T-helper 2 cell treated with Interferon-gamma antibody and Interleukin-4, amounts not matched to agents 5 μg/mL and 100 μg/mL, for 36 hours (primary cell): ENCODE measurements around the gene KDM1B.

Experiments
- DNase-seq: peaks from one replicate; pipeline ENCODE4 v3.0.0; 2021; ENCODE audit warnings: low spot score
- H3K27ac Mint-ChIP-seq: one replicate; pipeline ENCODE4 v1.8.0; 2021; ENCODE audit warnings: mild to moderate bottlenecking, mixed read lengths
- H3K27me3 Mint-ChIP-seq: one replicate; pipeline ENCODE4 v1.8.0; 2021; ENCODE audit warnings: low read depth, mixed read lengths
- H3K36me3 Mint-ChIP-seq: one replicate; pipeline ENCODE4 v1.8.0; 2021; ENCODE audit warnings: low read depth, mixed read lengths
- H3K4me1 Mint-ChIP-seq: one replicate; pipeline ENCODE4 v1.8.0; 2021; ENCODE audit warnings: low read depth, mixed read lengths
- H3K4me3 Mint-ChIP-seq: one replicate; pipeline ENCODE4 v1.8.0; 2022; ENCODE audit warnings: mild to moderate bottlenecking, moderate library complexity, mixed read lengths
- H3K9me3 Mint-ChIP-seq: one replicate; pipeline ENCODE4 v1.8.0; 2021; ENCODE audit warnings: mixed read lengths

Gene KDM1B

GRCh38 chr6:18260448-18261106, 105.4 kb downstream of the KDM1B start:
- H3K4me1 Mint-ChIP-seq, result peaks cover 51% of the 10 kb centered on the region
- peak overlapping the region; percentile 88 for H3K4me3 Mint-ChIP-seq
- no peaks in the 10 kb centered on the region for H3K27me3 Mint-ChIP-seq
- peaks cover 71% of the 10 kb centered on the region for H3K36me3 Mint-ChIP-seq
- no peak for DNase-seq
- H3K9me3 Mint-ChIP-seq, result no peaks in the 10 kb centered on the region
- peak overlapping the region; percentile 41 for H3K27ac Mint-ChIP-seq

GRCh38 chr6:18261877-18262276, 106.7 kb downstream of the KDM1B start:
- peak overlapping the region; percentile 33 for H3K27ac Mint-ChIP-seq
- peaks cover 63% of the 10 kb centered on the region for H3K36me3 Mint-ChIP-seq
- no peaks in the 10 kb centered on the region for H3K9me3 Mint-ChIP-seq
- H3K27me3 Mint-ChIP-seq, result no peaks in the 10 kb centered on the region
- peaks cover 50% of the 10 kb centered on the region for H3K4me1 Mint-ChIP-seq
- DNase-seq, result no peak
- peak overlapping the region; percentile 88 for H3K4me3 Mint-ChIP-seq

DNA sequence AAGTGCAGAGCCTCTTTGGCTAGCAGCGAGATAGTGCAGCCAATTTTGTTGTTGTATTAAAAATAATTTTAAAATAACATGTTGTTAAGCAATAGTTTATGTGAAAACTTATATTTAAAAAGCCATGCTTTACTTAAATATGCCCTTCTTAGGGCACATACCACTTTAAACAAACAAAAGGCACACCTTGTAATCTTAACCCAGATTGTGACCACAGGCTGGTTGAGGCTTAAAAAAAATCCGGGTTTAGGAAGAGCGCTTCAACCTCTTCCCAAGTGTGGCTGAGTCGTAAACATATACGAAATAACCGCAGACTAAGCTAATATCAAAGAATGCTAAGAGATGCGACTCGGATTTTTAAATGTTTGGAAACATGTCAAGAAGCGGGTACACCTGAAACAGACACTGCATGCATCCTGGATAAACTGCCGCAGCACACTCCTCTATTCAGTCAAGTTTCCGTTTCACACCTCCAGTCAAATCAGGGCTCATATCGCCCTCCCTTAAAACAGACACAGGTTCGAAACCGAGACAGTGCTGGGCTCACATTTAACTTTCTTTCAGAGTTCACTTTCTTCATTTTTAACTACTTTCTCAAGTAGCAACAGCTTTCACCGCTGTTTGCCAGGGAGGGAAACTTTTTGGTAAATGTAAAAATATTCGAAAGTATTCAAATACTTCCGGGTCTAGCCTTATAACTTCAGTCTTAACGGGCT, 107.6 kb downstream of the KDM1B start:
- H3K36me3 Mint-ChIP-seq, result peaks cover 53% of the 10 kb centered on the region

GRCh38 chr6:18263418-18264218, 108.4 kb downstream of the KDM1B start:
- H3K27ac Mint-ChIP-seq, result peak overlapping the region; percentile 92
- DNase-seq, result peak; percentile 29
- peaks cover 47% of the 10 kb centered on the region for H3K36me3 Mint-ChIP-seq
- peak overlapping the region; percentile 88 for H3K4me3 Mint-ChIP-seq
- peaks cover 43% of the 10 kb centered on the region for H3K4me1 Mint-ChIP-seq
- H3K27me3 Mint-ChIP-seq, result no peaks in the 10 kb centered on the region
- no peaks in the 10 kb centered on the region for H3K9me3 Mint-ChIP-seq

More for the DNA sequence above, 107.6 kb downstream of the KDM1B start:
- DNase-seq, result peak; percentile 50
- H3K9me3 Mint-ChIP-seq, result no peaks in the 10 kb centered on the region
- H3K27ac Mint-ChIP-seq, result peak overlapping the region; percentile 92
- peaks cover 45% of the 10 kb centered on the region for H3K4me1 Mint-ChIP-seq
- H3K4me3 Mint-ChIP-seq, result peak overlapping the region; percentile 88
- no peaks in the 10 kb centered on the region for H3K27me3 Mint-ChIP-seq

- peaks cover 43% of the 10 kb centered on the region for H3K36me3 Mint-ChIP-seq
- H3K27me3 Mint-ChIP-seq, result no peaks in the 10 kb centered on the region
- peaks cover 40% of the 10 kb centered on the region for H3K4me1 Mint-ChIP-seq
- peak; percentile 84 for DNase-seq
- peak within 1 kb of the TSS; percentile 88 for H3K4me3 Mint-ChIP-seq
- H3K9me3 Mint-ChIP-seq, result no peaks in the 10 kb centered on the region
- H3K27ac Mint-ChIP-seq, result peak within 1 kb of the TSS; percentile 92
Observed at GRCh38 chr6:18264219-18264922, 109.1 kb downstream of the KDM1B start, which contains the start of gene DEK. DEK (minus strand) TSS chr6:18264530; CDS start chr6:18263987, 543 bp downstream.

- Mint-ChIP-seq H3K4me3 (peak overlapping the region; percentile 88), H3K27me3 (no peaks in the 10 kb centered on the region), H3K4me1 (peaks cover 35% of the 10 kb centered on the region), H3K27ac (peak overlapping the region; percentile 92), H3K36me3 (peaks cover 37% of the 10 kb centered on the region), H3K9me3 (no peaks in the 10 kb centered on the region)
- no peak for DNase-seq
Observed at GRCh38 chr6:18264923-18265377, 109.7 kb downstream of the KDM1B start.

DNA sequence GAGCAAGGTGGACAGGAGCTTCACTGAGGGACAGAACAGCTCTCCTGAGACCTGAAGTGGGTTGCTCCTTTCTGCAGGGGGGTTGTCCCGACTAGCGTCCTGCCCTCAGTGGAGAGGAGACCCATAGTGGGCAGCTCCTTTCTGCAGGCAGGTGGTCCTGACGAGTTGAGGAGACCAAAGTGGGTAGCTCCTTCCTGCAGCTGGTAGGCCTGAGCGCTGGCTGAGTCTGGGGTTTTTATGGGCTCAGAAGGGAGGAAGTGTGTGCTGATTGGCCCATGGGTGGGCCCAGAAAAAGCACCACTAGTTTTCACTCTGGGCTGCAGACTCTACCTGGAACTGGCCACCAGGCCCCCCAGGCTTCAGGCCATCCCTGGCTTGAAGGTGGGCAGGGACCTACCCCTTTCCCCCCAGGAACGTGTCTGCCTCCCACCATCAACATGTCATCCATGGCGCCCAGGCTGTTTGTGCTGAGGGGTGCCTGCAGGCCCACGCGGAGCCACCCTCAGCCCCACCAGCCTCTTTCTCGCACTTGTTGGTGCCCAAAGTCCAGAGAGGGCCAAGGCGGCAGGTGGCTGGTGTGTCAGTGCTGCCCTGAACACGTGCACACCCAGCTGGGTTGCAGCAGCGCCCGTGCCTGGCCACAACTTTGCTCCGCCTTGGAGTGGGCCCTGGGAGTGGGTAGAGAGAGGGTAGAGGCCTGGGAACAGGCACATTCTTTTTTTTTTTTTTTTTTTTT, 110.7 kb downstream of the KDM1B start:
- Mint-ChIP-seq H3K27ac (peak overlapping the region; percentile 92), H3K9me3 (no peaks in the 10 kb centered on the region), H3K4me3 (peak overlapping the region; percentile 88), H3K36me3 (peaks cover 27% of the 10 kb centered on the region), H3K4me1 (peaks cover 24% of the 10 kb centered on the region), H3K27me3 (peaks cover 2% of the 10 kb centered on the region)
- DNase-seq, result no peak

GRCh38 chr6:18266523-18266912, 111.3 kb downstream of the KDM1B start:
- no peak for DNase-seq
- peaks cover 21% of the 10 kb centered on the region for H3K4me1 Mint-ChIP-seq
- H3K9me3 Mint-ChIP-seq, result no peaks in the 10 kb centered on the region

DNA sequence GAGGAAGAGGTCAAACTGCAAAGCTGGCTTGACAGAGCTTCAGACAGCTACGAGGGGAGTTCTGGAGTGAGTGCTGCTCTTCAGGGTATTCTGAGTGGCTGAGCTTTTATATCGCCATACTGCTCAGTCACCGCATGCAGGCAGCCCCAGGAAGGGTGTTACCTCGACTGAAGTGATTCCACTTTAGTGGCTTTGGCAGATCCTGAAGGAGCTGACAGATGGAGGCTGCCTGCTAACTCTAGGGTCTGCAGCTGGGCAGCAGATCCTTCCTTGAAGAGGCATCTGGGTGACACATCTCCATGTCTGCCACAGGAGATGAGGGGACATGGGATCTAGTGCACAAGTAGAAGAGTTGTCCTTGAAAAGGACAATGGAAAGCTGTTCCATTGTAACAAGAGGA, 112.8 kb downstream of the KDM1B start:
- no peak overlapping the region for H3K4me3 Mint-ChIP-seq
- no peaks in the 10 kb centered on the region for H3K9me3 Mint-ChIP-seq
- H3K36me3 Mint-ChIP-seq, result peaks cover 7% of the 10 kb centered on the region

More at GRCh38 chr6:18266523-18266912, 111.3 kb downstream of the KDM1B start:
- Mint-ChIP-seq H3K36me3 (peaks cover 22% of the 10 kb centered on the region), H3K4me3 (no peak overlapping the region), H3K27me3 (peaks cover 2% of the 10 kb centered on the region), H3K27ac (no peak overlapping the region)

DNA sequence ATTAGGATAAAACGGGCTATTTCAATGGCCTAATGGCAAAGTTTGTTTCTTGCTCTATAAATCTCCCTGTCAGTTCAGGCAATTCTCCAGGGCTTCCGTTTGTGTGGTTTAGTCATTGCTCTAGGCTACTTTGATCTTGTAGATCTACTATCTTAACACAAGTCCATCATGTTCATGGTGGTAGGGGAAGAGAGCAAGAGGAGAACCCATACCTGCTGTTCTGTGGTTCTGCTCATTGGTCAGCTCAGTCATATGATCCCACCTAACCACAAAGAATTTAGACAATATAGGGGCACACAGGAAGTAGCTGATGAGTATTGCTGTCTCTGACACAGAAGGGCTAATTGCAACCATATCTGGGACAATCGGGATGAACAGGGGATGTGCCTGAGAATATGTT, 114.0 kb downstream of the KDM1B start:
- peaks cover 21% of the 10 kb centered on the region for H3K27me3 Mint-ChIP-seq
- no peak overlapping the region for H3K4me3 Mint-ChIP-seq
- DNase-seq, result no peak
- no peaks in the 10 kb centered on the region for H3K36me3 Mint-ChIP-seq
- peaks cover 9% of the 10 kb centered on the region for H3K4me1 Mint-ChIP-seq
- H3K27ac Mint-ChIP-seq, result no peak overlapping the region
- H3K9me3 Mint-ChIP-seq, result no peaks in the 10 kb centered on the region

More for the DNA sequence above, 112.8 kb downstream of the KDM1B start:
- no peak overlapping the region for H3K27ac Mint-ChIP-seq
- H3K27me3 Mint-ChIP-seq, result peaks cover 15% of the 10 kb centered on the region
- H3K4me1 Mint-ChIP-seq, result peaks cover 9% of the 10 kb centered on the region
- DNase-seq, result no peak

- Mint-ChIP-seq H3K9me3 (no peaks in the 10 kb centered on the region), H3K4me1 (peaks cover 9% of the 10 kb centered on the region), H3K36me3 (no peaks in the 10 kb centered on the region), H3K4me3 (no peak overlapping the region), H3K27me3 (peaks cover 24% of the 10 kb centered on the region), H3K27ac (no peak overlapping the region)
- no peak for DNase-seq
Observed at GRCh38 chr6:18269717-18270116, 114.5 kb downstream of the KDM1B start.

DNA sequence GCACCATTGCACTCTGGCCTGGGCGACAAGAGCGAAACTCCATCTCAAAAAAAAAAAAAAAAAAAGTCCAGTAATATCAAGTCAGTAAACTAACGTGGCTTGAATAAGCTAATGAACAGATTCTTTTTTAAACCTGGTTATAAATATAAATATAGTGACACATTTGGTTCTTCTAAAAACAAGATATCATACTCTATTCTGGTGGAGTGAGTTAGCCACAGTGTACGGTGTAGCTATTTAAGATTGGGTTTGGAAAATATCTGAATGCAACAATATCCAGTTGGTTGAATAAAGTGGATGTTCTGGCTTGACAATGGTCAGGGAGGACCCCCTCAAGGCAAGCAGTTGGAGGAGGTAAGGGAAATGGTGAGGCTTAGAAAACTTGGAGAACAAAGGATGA, 115.0 kb downstream of the KDM1B start:
- H3K36me3 Mint-ChIP-seq, result no peaks in the 10 kb centered on the region
- H3K4me3 Mint-ChIP-seq, result no peak overlapping the region
- H3K27me3 Mint-ChIP-seq, result peaks cover 29% of the 10 kb centered on the region
- H3K4me1 Mint-ChIP-seq, result peaks cover 4% of the 10 kb centered on the region
- H3K27ac Mint-ChIP-seq, result no peak overlapping the region
- no peaks in the 10 kb centered on the region for H3K9me3 Mint-ChIP-seq
- no peak for DNase-seq
